Keratinocyte (primary cell): ENCODE data around the gene ACP6.
"Not testable (repeated sequence)": the region's sequence is repeated elsewhere in the genome, so short reads cannot be mapped to it uniquely, and the experiment has no call there.

ENCODE experiments used
- EZH2 ChIP-seq: IDR thresholded peaks from one replicate; pipeline ENCODE4 v1.6.1; 2012; ENCODE audit warnings: inconsistent platforms, mild to moderate bottlenecking, low read length, moderate library complexity
- TF ChIP-seq, protein P1 (sequence below), 3 experiments: IDR thresholded peaks in 1 of 3; conservative IDR thresholded peaks in 1 of 3; optimal IDR thresholded peaks in 1 of 3; 2 replicates in 2 of 3; 3 replicates in 1 of 3; pipeline versions ENCODE3 to v1.5.1; 2011; ENCODE audit warnings: low read length in 3 of 3, mild to moderate bottlenecking in 3 of 3, moderate library complexity in 2 of 3, control low read depth in 1 of 3, inconsistent platforms in 1 of 3; ENCODE audit not compliant: insufficient read depth in 2 of 3; ENCODE audit errors: extremely low read depth in 1 of 3

DNA sequence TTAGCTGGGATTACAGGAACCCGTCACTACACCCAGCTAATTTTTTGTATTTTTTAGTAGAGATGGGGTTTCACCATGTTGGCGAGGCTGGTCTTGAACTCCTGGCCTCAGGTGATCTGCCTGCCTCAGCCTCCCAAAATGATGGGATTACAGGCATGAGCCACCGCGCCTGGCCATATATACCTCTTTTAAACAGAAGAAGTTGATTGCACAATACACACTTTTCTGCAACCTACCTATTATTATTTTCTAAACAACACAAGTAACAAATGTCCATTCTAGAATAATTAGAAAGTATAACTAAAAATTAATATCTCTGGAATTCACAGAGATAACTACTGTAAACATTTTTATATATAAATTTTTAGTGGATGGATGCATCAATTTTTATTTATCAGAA, 55.4 kb downstream of the ACP6 start:
- not testable (repeated sequence) for TF ChIP-seq EZH2
- TF ChIP-seq, protein P1, sequence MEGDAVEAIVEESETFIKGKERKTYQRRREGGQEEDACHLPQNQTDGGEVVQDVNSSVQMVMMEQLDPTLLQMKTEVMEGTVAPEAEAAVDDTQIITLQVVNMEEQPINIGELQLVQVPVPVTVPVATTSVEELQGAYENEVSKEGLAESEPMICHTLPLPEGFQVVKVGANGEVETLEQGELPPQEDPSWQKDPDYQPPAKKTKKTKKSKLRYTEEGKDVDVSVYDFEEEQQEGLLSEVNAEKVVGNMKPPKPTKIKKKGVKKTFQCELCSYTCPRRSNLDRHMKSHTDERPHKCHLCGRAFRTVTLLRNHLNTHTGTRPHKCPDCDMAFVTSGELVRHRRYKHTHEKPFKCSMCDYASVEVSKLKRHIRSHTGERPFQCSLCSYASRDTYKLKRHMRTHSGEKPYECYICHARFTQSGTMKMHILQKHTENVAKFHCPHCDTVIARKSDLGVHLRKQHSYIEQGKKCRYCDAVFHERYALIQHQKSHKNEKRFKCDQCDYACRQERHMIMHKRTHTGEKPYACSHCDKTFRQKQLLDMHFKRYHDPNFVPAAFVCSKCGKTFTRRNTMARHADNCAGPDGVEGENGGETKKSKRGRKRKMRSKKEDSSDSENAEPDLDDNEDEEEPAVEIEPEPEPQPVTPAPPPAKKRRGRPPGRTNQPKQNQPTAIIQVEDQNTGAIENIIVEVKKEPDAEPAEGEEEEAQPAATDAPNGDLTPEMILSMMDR (optimal IDR thresholded peaks at IDR 0.05 in 1 of 3, IDR thresholded peaks at IDR 0.05 in 1 of 3, conservative IDR thresholded peaks at IDR 0.05 in 1 of 3; ENCODE audit: extremely low read depth in 1 of 3, insufficient read depth in 2 of 3, low read length in 3 of 3), result not testable (repeated sequence)
